Measurements from ENCODE around the gene SUSD2. TPM values are rescaled to one million over a fixed set of nuclear protein-coding genes. Genes with fewer than 3 reads are reported as not detected.
A peak's percentile ranks its signal among the peaks of the same experiment; 100 is the strongest.

The SUSD2 gene
- total RNA-seq, 6 experiments from 2014 or later = 0.11 to 0.24 (median 0.19) TPM

DNA sequence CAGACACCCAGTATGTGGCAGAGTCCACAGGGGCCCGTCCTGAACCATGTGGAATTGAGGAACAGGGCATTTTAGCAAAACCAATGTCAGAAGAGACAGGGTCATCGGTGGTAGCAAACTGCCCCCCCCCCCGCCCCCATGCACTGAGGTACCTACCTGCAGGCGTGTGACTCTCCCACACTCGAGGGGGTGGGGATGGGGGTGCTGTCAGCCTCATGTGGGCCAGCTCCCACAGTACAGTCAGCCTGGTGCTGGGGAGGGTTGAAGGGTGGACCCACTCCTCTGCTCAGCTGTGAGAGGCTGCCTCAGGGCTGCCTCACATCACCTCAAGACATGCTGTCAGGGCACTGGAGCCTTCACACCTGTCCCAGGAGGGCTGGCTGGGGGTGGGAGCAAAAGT, 10.7 kb upstream of the SUSD2 start:
- peaks cover 2% of the 10 kb centered on the region for H3K4me1 Mint-ChIP-seq (ENCODE audit: low read depth)
- no peak for TF ChIP-seq CTCF (IDR thresholded peaks at IDR 0.05)
- H3K9me3 Mint-ChIP-seq = no peaks in the 10 kb centered on the region
- DNase-seq = no peak
- H3K36me3 Mint-ChIP-seq (ENCODE audit: low read depth) = no peaks in the 10 kb centered on the region
- no peak overlapping the region for H3K27ac Mint-ChIP-seq
- H3K4me3 Mint-ChIP-seq = no peak overlapping the region
- H3K27me3 Mint-ChIP-seq (ENCODE audit: insufficient read depth) = peaks cover 1% of the 10 kb centered on the region

GRCh38 chr22:24171822-24172221, 9.5 kb upstream of the SUSD2 start:
- Mint-ChIP-seq H3K4me1 (ENCODE audit: low read depth) (no peaks in the 10 kb centered on the region; the same call in 1 of the 2 replicates), H3K9me3 (no peaks in the 10 kb centered on the region), H3K27me3 (ENCODE audit: insufficient read depth) (peaks cover 2% of the 10 kb centered on the region), H3K36me3 (ENCODE audit: low read depth) (no peaks in the 10 kb centered on the region), H3K4me3 (no peak overlapping the region), H3K27ac (no peak overlapping the region)
- TF ChIP-seq CTCF (IDR thresholded peaks at IDR 0.05) = no peak
- no peak for DNase-seq

GRCh38 chr22:24175160-24175808, 6.0 kb upstream of the SUSD2 start:
- no peak overlapping the region for H3K4me3 Mint-ChIP-seq
- peak; percentile 93 for TF ChIP-seq CTCF (IDR thresholded peaks at IDR 0.05)
- no peaks in the 10 kb centered on the region for H3K9me3 Mint-ChIP-seq
- no peaks in the 10 kb centered on the region; the same call in 1 of the 2 replicates for H3K4me1 Mint-ChIP-seq (ENCODE audit: low read depth)
- H3K27me3 Mint-ChIP-seq (ENCODE audit: insufficient read depth) = peaks cover 2% of the 10 kb centered on the region
- DNase-seq = peak; percentile 68
- peak overlapping the region; percentile 2 for H3K27ac Mint-ChIP-seq
- no peaks in the 10 kb centered on the region for H3K36me3 Mint-ChIP-seq (ENCODE audit: low read depth)

DNA sequence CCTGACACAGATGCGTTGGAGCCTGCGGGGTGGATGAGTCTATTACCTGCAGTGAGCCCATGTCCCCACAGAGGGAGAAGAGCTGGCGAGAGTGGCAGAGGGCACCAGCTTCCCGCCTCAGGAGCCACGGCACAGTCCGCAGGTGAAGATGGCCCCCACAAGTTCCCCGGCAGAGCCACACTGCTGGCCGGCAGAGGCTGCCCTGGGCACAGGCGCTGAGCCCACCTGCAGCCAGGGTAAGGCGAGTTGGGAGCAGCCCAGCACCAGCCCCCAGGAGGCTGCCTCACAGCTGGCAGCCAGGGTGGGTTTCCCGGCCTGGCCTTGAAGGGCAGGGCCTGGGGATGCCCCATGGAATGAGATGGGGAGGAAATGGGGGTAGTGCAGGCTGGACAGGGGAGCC, 5.2 kb upstream of the SUSD2 start:
- no peak for DNase-seq
- no peaks in the 10 kb centered on the region; the same call in 1 of the 2 replicates for H3K4me1 Mint-ChIP-seq (ENCODE audit: low read depth)
- H3K9me3 Mint-ChIP-seq = no peaks in the 10 kb centered on the region

DNA sequence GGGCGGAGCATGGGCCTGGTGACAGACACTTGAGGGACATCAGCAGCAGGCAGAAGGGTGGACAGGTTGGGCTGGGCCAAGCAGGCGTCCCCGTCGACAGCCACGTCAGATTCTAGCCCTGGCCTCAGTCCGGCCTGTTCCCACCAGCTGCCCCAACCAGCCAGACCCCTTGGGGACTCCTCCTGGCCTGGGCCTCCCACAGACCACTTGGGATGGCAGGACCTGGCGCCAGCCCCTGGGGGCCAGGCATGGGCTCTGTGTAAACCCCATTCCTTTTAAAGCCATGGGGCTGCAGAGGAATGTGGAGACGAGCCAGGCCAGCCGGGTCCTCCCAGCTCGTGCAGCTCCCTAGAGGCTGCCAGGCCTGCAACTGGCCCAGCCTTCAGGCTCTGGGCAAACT, 4.7 kb upstream of the SUSD2 start:
- Mint-ChIP-seq H3K9me3 (no peaks in the 10 kb centered on the region), H3K27ac (no peak overlapping the region), H3K4me3 (no peak overlapping the region), H3K4me1 (ENCODE audit: low read depth) (no peaks in the 10 kb centered on the region; the same call in 1 of the 2 replicates), H3K36me3 (ENCODE audit: low read depth) (no peaks in the 10 kb centered on the region), H3K27me3 (ENCODE audit: insufficient read depth) (peaks cover 2% of the 10 kb centered on the region)
- DNase-seq = no peak
- TF ChIP-seq CTCF (IDR thresholded peaks at IDR 0.05) = no peak

More for the DNA sequence above, 5.2 kb upstream of the SUSD2 start:
- peaks cover 2% of the 10 kb centered on the region for H3K27me3 Mint-ChIP-seq (ENCODE audit: insufficient read depth)
- H3K36me3 Mint-ChIP-seq (ENCODE audit: low read depth) = no peaks in the 10 kb centered on the region
- no peak overlapping the region for H3K27ac Mint-ChIP-seq
- TF ChIP-seq CTCF (IDR thresholded peaks at IDR 0.05) = no peak
- H3K4me3 Mint-ChIP-seq = no peak overlapping the region
